ENCODE results near the gene SMARCC2.
"Not testable (repeated sequence)": the region's sequence is repeated elsewhere in the genome, so short reads cannot be mapped to it uniquely, and the experiment has no call there.

The SMARCC2 gene

DNA sequence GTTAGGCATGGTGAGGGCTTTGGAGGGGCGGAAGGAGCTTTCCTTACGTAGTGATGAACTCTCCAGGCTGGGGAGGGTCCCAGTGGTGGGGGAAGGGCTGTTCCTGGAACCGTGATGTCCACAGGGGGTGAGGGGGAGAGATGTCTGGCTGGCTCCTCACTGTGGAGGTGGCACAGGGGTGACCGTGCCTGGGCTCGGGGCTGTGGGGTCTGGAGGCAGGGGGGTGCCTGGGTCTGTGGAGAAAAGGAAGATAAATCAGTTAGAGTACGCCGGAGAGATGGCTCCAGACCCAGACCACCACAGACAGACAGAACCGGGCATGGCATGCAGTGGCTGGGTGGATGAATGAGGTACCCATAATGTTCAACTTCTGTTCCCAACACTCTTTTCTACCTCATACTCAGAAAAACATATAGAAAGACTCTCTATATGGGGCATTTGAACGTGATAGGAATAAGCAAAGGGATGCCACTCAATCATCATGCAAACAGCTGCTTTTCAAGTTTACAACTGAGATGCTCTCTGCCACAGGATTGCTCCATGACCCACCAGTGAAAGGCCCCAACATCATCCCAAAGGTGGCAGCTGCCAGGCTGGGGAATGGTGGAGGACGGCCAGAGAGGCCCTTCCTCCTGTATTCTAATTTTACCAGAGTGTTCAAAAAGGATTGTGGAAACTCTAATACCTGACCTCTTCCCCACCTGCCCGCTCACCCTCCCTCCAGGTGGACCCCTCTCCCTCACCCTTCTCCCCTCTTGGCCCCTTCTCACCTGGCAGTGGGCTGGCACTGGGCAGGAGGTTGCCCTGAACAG lies 25.5 kb downstream of the SMARCC2 start:
- Mint-ChIP-seq H3K36me3 (ENCODE audit: low read depth) (peaks cover 96% of the 10 kb centered on the region), H3K4me1 (ENCODE audit: low read depth) (peaks cover 31% of the 10 kb centered on the region), H3K27ac (peak overlapping the region; percentile 75)

DNA sequence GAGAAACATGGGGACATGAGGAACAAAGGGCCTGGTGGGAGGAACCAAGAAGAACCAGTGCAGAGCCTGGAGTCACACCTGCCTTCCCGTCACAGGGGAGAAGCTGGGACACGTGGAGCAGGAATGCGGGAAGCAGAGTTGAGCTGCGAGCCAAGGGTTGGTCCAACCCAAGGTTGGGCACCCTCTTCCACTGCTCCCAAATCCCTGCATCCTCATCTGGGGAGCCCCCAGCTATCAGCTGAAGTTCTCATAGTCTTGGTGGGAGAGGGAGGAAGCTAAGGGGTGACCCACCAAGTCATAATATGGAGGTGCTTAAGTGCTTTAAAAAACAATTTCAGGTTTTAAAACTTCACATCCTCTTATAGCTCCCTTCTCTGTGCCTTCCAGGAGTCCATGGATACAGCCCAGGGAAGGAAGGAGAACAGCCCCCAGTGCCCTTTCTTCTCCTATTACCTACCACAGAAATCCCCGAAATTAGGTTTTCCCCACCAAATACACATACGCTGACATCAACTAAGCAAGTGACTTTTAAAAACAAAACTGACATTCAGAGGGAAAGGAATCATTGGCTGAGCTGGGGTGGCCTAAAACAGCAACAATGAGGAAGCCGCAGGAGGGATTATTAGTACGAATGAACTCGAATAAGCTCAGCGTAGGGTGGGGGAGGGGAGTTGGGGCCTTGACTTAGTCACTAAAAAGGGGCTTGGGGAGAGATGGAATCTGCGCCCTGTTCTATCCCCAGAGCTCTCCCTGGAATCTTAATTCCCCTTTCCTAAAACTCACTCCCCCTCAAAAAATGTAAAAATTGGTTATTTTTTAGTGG lies 26.6 kb downstream of the SMARCC2 start:
- peaks cover 32% of the 10 kb centered on the region for H3K4me1 Mint-ChIP-seq (ENCODE audit: low read depth)
- no peaks in the 10 kb centered on the region for H3K27me3 Mint-ChIP-seq
- H3K9me3 Mint-ChIP-seq: no peaks in the 10 kb centered on the region
- H3K36me3 Mint-ChIP-seq (ENCODE audit: low read depth): peaks cover 96% of the 10 kb centered on the region
- H3K4me3 Mint-ChIP-seq: no peak overlapping the region
- H3K27ac Mint-ChIP-seq: peak overlapping the region; percentile 74
- DNase-seq: no peak

More for the DNA sequence above, 25.5 kb downstream of the SMARCC2 start:
- DNase-seq: no peak
- no peaks in the 10 kb centered on the region for H3K27me3 Mint-ChIP-seq
- H3K4me3 Mint-ChIP-seq: no peak overlapping the region
- no peaks in the 10 kb centered on the region for H3K9me3 Mint-ChIP-seq

DNA sequence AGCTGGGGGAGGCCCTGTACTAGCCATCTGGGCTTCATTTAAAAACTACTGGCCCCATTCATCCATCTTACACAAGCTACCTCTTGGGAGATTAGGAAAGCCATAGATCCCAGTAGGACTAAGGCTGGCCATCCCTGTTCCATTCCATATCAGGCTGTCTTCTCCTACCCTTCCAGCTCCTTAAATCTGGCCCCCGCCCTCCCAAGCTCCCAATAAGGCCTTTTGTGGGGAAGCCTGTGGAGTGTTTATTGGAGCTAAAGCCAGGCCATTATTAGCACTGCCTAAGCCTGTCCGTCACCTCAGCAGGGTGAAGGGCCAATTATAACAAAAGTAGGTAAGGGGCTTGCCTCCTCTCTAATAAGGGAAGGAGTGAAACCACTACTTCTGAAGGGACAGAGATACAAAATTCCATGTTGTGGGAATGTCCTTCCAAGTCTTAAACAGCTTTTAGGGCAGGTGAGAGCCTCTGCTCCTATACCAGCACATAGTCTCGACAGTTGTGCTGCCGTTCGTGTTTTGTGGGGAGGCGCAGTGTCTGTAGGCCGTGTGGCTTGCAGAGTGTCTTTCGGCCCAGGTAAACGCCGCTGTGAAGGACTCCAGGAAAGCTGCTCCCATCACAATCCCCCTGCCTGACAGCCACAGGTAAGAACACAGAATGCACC lies 27.5 kb downstream of the SMARCC2 start:
- peak overlapping the region; percentile 99 for H3K4me3 Mint-ChIP-seq
- peaks cover 39% of the 10 kb centered on the region for H3K4me1 Mint-ChIP-seq (ENCODE audit: low read depth)
- no peak for DNase-seq
- no peaks in the 10 kb centered on the region for H3K27me3 Mint-ChIP-seq
- H3K27ac Mint-ChIP-seq: peak overlapping the region; percentile 99
- no peaks in the 10 kb centered on the region for H3K9me3 Mint-ChIP-seq
- peaks cover 96% of the 10 kb centered on the region for H3K36me3 Mint-ChIP-seq (ENCODE audit: low read depth)

DNA sequence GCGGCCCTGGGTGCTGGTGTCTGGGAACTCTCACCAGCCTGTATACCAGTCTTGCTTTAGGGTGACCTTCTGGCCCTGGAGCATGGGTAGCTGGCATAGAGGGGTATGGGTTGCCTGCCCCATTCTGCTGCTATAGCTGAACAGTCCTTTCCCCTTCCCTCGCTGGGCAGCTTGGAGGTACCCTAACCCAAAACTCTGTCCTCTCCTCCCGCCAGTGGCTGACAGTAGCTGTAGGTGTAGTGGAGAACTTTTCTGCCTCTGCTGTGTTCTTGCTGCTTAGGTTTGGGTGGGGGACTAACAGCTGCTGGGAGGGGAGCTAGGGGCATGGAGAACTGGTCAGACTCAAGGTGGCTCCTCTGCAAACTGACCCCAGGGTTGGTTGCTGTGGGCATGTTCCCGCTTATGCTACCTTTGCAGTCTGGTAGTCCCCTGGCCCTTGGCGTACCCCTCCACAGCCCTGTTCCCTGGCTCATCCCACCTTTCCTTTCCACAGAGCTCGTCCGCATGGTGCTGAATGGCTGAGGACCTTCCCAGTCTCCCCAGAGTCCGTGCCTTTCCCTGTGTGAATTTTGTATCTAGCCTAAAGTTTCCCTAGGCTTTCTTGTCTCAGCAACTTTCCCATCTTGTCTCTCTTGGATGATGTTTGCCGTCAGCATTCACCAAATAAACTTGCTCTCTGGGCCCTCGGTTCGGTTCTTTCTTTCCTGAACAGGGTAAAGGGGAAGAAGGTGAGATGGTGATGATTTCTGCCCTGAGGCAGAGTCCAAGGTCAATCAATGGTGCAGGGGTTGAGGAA lies 28.2 kb downstream of the SMARCC2 start:
- Mint-ChIP-seq H3K27ac (peak overlapping the region; percentile 99), H3K27me3 (no peaks in the 10 kb centered on the region), H3K9me3 (no peaks in the 10 kb centered on the region), H3K36me3 (ENCODE audit: low read depth) (peaks cover 94% of the 10 kb centered on the region), H3K4me3 (peak overlapping the region; percentile 99), H3K4me1 (ENCODE audit: low read depth) (peaks cover 39% of the 10 kb centered on the region)
- DNase-seq: no peak

DNA sequence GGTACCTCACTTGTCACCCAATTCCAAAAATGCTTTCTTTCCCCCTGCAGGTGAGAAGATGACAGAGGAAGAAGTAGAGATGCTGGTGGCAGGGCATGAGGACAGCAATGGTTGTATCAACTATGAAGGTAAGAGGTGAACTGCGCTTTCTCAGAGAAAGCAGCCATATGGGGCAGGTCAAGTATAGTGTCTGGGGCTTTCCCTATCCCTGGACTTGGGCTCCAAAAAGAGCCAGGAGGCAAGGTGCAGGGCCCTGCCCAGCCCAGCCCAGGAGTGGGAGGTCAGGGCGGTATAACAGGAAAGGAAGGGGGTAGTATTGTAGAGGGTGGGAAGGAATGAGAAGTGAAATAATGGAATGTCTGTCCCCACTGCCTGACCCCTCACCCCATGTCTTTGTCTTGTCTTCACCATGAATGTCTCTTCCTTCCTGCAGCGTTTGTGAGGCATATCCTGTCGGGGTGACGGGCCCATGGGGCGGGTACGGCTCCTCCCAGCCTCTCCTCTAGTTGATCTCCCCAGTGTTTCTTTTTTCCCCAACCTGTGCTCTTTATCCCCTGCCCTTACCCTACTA lies 29.0 kb downstream of the SMARCC2 start:
- H3K27ac Mint-ChIP-seq: peak overlapping the region; percentile 99
- H3K9me3 Mint-ChIP-seq: no peaks in the 10 kb centered on the region
- H3K4me1 Mint-ChIP-seq (ENCODE audit: low read depth): peaks cover 43% of the 10 kb centered on the region
- peak overlapping the region; percentile 99 for H3K4me3 Mint-ChIP-seq
- H3K27me3 Mint-ChIP-seq: no peaks in the 10 kb centered on the region
- DNase-seq: peak; percentile 69
- H3K36me3 Mint-ChIP-seq (ENCODE audit: low read depth): peaks cover 94% of the 10 kb centered on the region

- Mint-ChIP-seq H3K27me3 (no peaks in the 10 kb centered on the region), H3K27ac (peak overlapping the region; percentile 99), H3K36me3 (ENCODE audit: low read depth) (peaks cover 93% of the 10 kb centered on the region), H3K4me3 (peak overlapping the region; percentile 99), H3K4me1 (ENCODE audit: low read depth) (peaks cover 43% of the 10 kb centered on the region), H3K9me3 (no peaks in the 10 kb centered on the region)
- no peak for DNase-seq
Observed at GRCh38 chr12:56159482-56160192, 29.6 kb downstream of the SMARCC2 start.

DNA sequence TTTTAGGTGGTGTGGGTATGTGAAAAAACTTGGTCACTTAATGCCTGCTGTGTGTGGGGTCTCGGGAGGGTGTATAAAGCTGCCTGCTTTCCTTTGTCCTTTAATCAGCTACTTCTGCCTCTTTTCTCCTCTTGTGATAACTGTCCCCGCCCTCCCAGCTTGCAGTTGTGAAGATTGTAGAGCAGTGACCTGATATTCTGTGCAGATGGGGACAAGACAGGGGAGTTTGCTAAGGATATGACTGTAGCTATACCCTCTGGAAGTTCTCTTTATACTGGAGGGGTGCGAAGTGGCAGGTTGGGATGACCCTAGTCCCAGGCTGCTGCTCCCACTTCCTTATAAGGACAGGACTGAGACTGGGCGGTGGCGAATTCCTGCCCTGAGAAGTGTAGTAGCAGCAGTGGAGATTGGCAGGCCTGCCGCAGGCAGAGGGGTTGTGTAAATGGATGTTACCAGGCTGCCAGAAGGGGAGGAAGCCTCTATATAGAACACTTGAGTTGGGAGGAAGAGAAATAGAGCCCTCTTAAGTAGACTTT lies 30.3 kb downstream of the SMARCC2 start:
- H3K4me1 Mint-ChIP-seq (ENCODE audit: low read depth): peaks cover 44% of the 10 kb centered on the region

GRCh38 chr12:56158029-56158925 lies 31.0 kb downstream of the SMARCC2 start, which contains the start of gene MYL6:
Gene MYL6 (plus strand): TSS chr12:56158359. CDS start chr12:56158402, 43 bp downstream.
- Mint-ChIP-seq H3K9me3 (no peaks in the 10 kb centered on the region), H3K4me1 (ENCODE audit: low read depth) (peaks cover 48% of the 10 kb centered on the region), H3K27me3 (no peaks in the 10 kb centered on the region), H3K27ac (peak within 1 kb of the TSS; percentile 99), H3K4me3 (peak within 1 kb of the TSS; percentile 99), H3K36me3 (ENCODE audit: low read depth) (peaks cover 82% of the 10 kb centered on the region)
- peak; percentile 86 for DNase-seq

More for the DNA sequence above, 30.3 kb downstream of the SMARCC2 start:
- H3K36me3 Mint-ChIP-seq (ENCODE audit: low read depth): peaks cover 89% of the 10 kb centered on the region
- DNase-seq: no peak
- no peaks in the 10 kb centered on the region for H3K27me3 Mint-ChIP-seq
- peak overlapping the region; percentile 99 for H3K4me3 Mint-ChIP-seq
- no peaks in the 10 kb centered on the region for H3K9me3 Mint-ChIP-seq
- H3K27ac Mint-ChIP-seq: peak overlapping the region; percentile 99

DNA sequence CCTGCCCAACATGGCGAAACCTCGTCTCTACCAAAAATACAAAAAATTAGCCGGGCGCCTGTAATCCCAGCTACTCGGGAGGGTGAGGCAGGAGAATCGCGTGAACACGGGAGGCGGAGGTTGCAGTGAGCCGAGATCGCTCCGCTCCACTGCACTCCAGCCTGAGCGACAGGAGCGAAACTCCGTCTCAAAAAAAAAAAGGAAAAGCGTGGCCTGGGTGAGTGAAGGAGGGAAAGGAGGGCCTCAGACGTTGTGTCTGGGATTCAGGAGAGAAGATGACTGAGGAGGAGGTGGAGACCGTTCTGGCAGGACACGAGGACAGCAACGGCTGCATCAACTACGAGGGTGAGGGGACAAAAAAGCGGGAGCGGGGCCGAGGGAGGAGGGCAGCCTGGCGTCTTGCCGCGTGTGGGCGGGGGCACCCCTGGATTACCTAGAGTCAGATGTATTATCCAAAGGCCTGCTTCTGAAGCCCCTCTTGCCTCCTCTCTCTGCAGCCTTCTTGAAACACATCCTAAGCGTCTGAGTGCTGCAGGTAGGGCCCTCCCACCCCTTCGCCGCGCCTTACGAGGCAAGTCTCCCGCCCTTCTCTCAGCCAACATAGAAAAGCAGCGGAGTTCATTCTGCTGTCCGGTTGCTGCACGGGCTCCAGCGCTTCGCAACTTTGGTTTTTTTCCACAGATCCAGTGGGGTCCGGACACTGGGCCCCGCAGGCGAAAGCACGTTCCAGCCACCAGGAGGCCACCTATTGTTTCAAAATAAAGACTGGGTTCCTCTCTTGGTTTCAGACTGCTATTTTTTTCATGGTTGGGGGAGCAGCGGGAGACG lies 31.9 kb downstream of the SMARCC2 start:
- Mint-ChIP-seq H3K4me3 (peak overlapping the region; percentile 99), H3K27ac (peak overlapping the region; percentile 99)

DNA sequence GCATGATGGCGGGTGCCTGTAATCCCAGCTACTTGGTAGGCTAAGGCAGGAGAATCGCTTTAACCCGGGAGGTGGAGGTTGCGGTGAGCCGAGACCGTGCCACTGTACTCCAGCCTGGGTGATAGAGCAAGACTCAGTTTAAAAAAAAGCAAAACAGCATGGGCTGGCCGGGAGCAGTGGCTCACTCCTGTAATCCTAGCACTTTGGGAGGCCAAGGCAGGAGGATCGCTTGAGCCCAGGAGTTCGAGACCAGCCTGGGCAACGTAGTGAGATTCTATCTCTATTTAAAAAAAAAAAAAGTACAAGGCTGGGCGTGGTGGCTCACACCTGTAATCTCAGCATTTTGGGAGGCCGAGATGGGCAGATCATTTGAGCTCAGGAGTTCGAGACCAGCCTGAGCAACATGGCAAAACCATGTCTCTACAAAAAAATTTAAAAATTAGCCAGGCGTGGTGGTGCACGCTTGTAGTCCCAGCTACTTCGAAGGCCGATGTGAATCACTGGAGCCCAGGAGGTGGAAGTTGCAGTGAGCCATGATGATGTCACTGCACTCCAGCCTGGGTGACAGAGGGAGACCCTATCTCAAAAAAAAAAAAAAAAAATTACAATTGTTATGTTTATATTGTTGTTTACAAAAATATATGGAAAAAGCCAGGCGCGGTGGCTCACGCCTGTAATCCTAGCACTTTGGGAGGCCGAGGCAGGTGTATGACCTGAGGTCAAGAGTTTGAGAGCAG lies 32.7 kb downstream of the SMARCC2 start:
- peak overlapping the region; percentile 99 for H3K27ac Mint-ChIP-seq
- peaks cover 58% of the 10 kb centered on the region for H3K4me1 Mint-ChIP-seq (ENCODE audit: low read depth)
- H3K36me3 Mint-ChIP-seq (ENCODE audit: low read depth): peaks cover 73% of the 10 kb centered on the region
- not testable (repeated sequence) for DNase-seq, H3K9me3 Mint-ChIP-seq, H3K27me3 Mint-ChIP-seq
- peak overlapping the region; percentile 99 for H3K4me3 Mint-ChIP-seq

More for the DNA sequence above, 31.9 kb downstream of the SMARCC2 start:
- Mint-ChIP-seq H3K27me3 (no peaks in the 10 kb centered on the region), H3K36me3 (ENCODE audit: low read depth) (peaks cover 75% of the 10 kb centered on the region), H3K4me1 (ENCODE audit: low read depth) (peaks cover 54% of the 10 kb centered on the region), H3K9me3 (no peaks in the 10 kb centered on the region)
- DNase-seq: peak; percentile 74

DNA sequence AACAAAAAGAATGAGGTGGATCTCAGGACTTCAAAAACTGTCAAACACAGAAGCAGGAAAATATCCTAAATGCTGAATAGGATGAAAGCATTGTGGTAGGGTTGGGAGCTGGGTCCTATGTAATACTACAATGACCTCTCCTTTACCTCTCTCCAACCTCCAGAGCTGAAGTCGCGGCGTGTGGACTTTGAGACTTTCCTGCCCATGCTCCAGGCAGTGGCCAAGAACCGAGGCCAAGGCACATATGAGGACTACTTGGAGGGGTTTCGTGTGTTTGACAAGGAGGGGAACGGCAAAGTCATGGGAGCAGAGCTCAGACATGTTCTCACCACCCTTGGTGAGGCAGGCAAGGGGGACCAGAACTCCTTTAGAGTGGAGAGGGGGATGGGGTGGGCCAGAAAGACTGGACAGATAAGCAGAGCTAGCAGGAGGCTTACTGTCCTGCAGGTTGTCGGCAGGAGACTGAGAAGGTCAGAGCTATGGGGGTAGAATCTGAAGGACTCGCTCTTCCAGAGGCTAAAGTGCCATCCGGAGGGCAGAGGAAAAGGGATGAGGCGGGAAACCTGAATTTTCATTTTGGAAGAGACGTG lies 33.9 kb downstream of the SMARCC2 start:
- Mint-ChIP-seq H3K4me3 (no peak overlapping the region), H3K27ac (peak overlapping the region; percentile 15), H3K4me1 (ENCODE audit: low read depth) (peaks cover 59% of the 10 kb centered on the region), H3K36me3 (ENCODE audit: low read depth) (peaks cover 61% of the 10 kb centered on the region), H3K27me3 (no peaks in the 10 kb centered on the region), H3K9me3 (no peaks in the 10 kb centered on the region)
- no peak for DNase-seq
